ENCODE data around the gene B3GNT9.

- no peak for TF ChIP-seq CTCF (conservative IDR thresholded peaks at IDR 0.05; ENCODE audit: low read depth, low read length)
- no peak for TF ChIP-seq EZH2 (IDR thresholded peaks at IDR 0.05; ENCODE audit: borderline replicate concordance, low read depth, low read length, poor library complexity, severe bottlenecking)
These were observed 29.4 kb upstream of the B3GNT9 start for GRCh38 chr16:67180166-67180565.

Data from A673 (cell line).